Measurements from ENCODE around the gene SH3RF3. TPM values are rescaled to one million over a fixed set of nuclear protein-coding genes. Genes with fewer than 3 reads are reported as not detected.

Gene SH3RF3
- total and polyA plus RNA-seq, 9 of the 15 experiments (the other 6 are each of a cell fraction or from before 2014, with no cell fraction given): 0.02 TPM; not detected in 8

DNA sequence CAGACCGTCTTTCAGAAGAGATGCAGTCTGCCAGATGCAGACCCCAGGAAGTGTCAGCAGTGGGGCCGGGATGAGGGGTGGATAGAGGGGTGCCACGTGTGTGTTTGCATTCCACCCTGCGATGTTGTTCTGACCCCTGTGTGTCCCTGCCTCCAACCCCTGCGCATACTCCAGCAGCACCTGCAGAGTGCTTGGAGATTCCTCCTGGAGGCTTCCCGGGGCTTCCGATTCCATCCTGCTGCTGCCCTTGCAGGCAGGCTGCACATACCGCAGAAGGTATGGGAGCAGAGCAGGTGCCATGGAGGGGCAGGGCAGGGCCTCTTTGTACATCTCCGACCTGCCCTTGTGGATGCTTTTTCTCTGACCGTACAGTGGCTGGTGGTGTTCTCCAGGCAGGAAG, 177.2 kb downstream of the SH3RF3 start:
- no peak overlapping the region for H3K4me3 ChIP-seq
- in situ Hi-C loops (cut with MboI) (no loop called here), intact Hi-C loops (cut with micrococcal nuclease) (no loop called here)
- H3K9me3 ChIP-seq (replicated peaks; ENCODE audit: control insufficient read depth, insufficient read depth, low read depth, low read length): no peaks in the 10 kb centered on the region
- CTCF ChIA-PET (ENCODE audit: low intra/inter-chr PET ratio): no interaction called here
- no peak overlapping the region for H3K4me2 ChIP-seq (ENCODE audit: insufficient read depth, low read length)
- no peak overlapping the region for H3K9ac ChIP-seq (ENCODE audit: insufficient read depth in 1 of 2, low read depth in 2 of 2, low read length in 2 of 2)
- no peaks in the 10 kb centered on the region for H3K36me3 ChIP-seq (ENCODE audit: control insufficient read depth, insufficient read depth, low read length)
- H3K4me1 ChIP-seq (replicated peaks in 1 of 2; ENCODE audit: control insufficient read depth in 2 of 2, insufficient read depth in 2 of 2, low read length in 2 of 2): no peaks in the 10 kb centered on the region
- FAIRE-seq (no peak), ATAC-seq (no peak), DNase-seq (ENCODE audit: extremely low read depth in 1 of 4, low spot score in 3 of 4) (no peak)
- TF ChIP-seq ZNF445 (CRISPR knock-in tag; IDR thresholded peaks at IDR 0.05; ENCODE audit: low read depth) (no peak), LCOR (CRISPR knock-in tag; IDR thresholded peaks at IDR 0.05) (no peak), FOXM1 (IDR thresholded peaks at IDR 0.05; ENCODE audit: low read depth) (no peak), FOXM1 (CRISPR knock-in tag; IDR thresholded peaks at IDR 0.05; ENCODE audit: low read depth) (no peak), TBP (optimal IDR thresholded peaks at IDR 0.05; ENCODE audit: low read depth, low read length) (no peak), PCBP2 (IDR thresholded peaks at IDR 0.05; ENCODE audit: low read depth, low read length, poor library complexity, severe bottlenecking) (no peak), PTBP1 (IDR thresholded peaks at IDR 0.05; ENCODE audit: low read depth, low read length) (no peak), PTTG1 (tag; IDR thresholded peaks at IDR 0.05; ENCODE audit: low read depth) (no peak), MED1 (CRISPR knock-in tag; IDR thresholded peaks at IDR 0.05; ENCODE audit: borderline replicate concordance) (no peak), SP2 (IDR thresholded peaks at IDR 0.05; ENCODE audit: extremely low read depth, low read depth, low read length, poor library complexity, severe bottlenecking) (no peak), ZNF134 (CRISPR knock-in tag; conservative IDR thresholded peaks at IDR 0.05) (no peak), TCF3 (CRISPR knock-in tag; IDR thresholded peaks at IDR 0.05) (no peak), MCM2 (IDR thresholded peaks at IDR 0.05; ENCODE audit: low read depth) (no peak), HDAC1 (IDR thresholded peaks at IDR 0.05) (no peak)
- TF ChIP-seq, protein P1, sequence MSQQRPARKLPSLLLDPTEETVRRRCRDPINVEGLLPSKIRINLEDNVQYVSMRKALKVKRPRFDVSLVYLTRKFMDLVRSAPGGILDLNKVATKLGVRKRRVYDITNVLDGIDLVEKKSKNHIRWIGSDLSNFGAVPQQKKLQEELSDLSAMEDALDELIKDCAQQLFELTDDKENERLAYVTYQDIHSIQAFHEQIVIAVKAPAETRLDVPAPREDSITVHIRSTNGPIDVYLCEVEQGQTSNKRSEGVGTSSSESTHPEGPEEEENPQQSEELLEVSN (IDR thresholded peaks at IDR 0.05; ENCODE audit: borderline replicate concordance in 1 of 2, extremely low read depth in 1 of 2, insufficient read depth in 1 of 2, insufficient read length in 1 of 2, low read depth in 1 of 2, low read length in 1 of 2, poor library complexity in 1 of 2, severe bottlenecking in 1 of 2): no peak
- TF ChIP-seq, protein P2, sequence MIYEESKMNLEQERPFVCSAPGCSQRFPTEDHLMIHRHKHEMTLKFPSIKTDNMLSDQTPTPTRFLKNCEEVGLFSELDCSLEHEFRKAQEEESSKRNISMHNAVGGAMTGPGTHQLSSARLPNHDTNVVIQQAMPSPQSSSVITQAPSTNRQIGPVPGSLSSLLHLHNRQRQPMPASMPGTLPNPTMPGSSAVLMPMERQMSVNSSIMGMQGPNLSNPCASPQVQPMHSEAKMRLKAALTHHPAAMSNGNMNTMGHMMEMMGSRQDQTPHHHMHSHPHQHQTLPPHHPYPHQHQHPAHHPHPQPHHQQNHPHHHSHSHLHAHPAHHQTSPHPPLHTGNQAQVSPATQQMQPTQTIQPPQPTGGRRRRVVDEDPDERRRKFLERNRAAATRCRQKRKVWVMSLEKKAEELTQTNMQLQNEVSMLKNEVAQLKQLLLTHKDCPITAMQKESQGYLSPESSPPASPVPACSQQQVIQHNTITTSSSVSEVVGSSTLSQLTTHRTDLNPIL (CRISPR knock-in tag; IDR thresholded peaks at IDR 0.05): no peak
- TF ChIP-seq, protein P3, sequence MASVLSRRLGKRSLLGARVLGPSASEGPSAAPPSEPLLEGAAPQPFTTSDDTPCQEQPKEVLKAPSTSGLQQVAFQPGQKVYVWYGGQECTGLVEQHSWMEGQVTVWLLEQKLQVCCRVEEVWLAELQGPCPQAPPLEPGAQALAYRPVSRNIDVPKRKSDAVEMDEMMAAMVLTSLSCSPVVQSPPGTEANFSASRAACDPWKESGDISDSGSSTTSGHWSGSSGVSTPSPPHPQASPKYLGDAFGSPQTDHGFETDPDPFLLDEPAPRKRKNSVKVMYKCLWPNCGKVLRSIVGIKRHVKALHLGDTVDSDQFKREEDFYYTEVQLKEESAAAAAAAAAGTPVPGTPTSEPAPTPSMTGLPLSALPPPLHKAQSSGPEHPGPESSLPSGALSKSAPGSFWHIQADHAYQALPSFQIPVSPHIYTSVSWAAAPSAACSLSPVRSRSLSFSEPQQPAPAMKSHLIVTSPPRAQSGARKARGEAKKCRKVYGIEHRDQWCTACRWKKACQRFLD (CRISPR knock-in tag; IDR thresholded peaks at IDR 0.05): no peak
- TF ChIP-seq, protein P4, sequence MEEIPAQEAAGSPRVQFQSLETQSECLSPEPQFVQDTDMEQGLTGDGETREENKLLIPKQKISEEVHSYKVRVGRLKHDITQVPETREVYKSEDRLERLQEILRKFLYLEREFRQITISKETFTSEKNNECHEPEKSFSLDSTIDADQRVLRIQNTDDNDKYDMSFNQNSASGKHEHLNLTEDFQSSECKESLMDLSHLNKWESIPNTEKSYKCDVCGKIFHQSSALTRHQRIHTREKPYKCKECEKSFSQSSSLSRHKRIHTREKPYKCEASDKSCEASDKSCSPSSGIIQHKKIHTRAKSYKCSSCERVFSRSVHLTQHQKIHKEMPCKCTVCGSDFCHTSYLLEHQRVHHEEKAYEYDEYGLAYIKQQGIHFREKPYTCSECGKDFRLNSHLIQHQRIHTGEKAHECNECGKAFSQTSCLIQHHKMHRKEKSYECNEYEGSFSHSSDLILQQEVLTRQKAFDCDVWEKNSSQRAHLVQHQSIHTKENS (CRISPR knock-in tag; IDR thresholded peaks at IDR 0.05): no peak
- no peak overlapping the region for H2AFZ ChIP-seq (ENCODE audit: low read depth, low read length)
- H3K9me1 ChIP-seq (ENCODE audit: control insufficient read depth, insufficient read depth, low read length): no peaks in the 10 kb centered on the region
- no peaks in the 10 kb centered on the region for H3K79me2 ChIP-seq (ENCODE audit: control insufficient read depth, insufficient read depth, low read length)
- H4K20me1 ChIP-seq (replicated peaks; ENCODE audit: control insufficient read depth, insufficient read depth, low read length): no peaks in the 10 kb centered on the region
- POLR2A ChIA-PET: no interaction called here
- H3K27ac ChIP-seq (ENCODE audit: extremely low read depth, low read depth, low read length): no peak overlapping the region
- peaks cover 11 to 38% of the 10 kb centered on the region in 2 experiments; a peak in 3 of 5 replicates for H3K27me3 ChIP-seq (ENCODE audit: control insufficient read depth in 2 of 2, insufficient read depth in 2 of 2, low read length in 2 of 2)
- 1% methylated on average over 9 of the region's 10 CpGs for WGBS (ENCODE audit: insufficient coverage, low coverage, missing lambda C conversion rate)
- BruUV-seq (replicated peaks): no TSS peak
